ENCODE measurements around the gene BEST2. TPM values are rescaled to one million over a fixed set of nuclear protein-coding genes. Genes with fewer than 3 reads are reported as not detected.

The BEST2 gene
- total RNA-seq, 2 donors from 2014 or later, result not detected

DNA sequence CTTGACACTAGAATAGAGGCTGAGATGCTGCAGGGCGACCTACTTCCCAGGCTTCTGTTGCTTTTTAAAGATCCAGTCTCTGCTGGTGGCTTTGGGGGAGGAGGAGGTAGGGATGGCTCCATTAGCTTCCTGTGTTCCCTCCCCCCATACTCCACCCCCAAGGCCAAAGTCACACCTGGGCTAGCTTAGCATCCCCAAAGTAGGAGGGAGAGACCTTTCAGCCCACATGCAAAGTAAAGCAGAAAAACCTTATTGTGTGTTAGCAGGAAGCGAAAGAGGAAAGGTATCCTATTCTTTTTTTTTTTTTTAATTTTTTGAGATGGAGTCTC, 24.6 kb upstream of the BEST2 start:
- no peak for ATAC-seq
- DNase-seq, result no peak
- intact Hi-C loops (cut with DNase I), result no loop called here

GRCh38 chr19:12727745-12728433, 23.7 kb upstream of the BEST2 start:
- DNase-seq, result no peak
- no peak for ATAC-seq
- intact Hi-C loops (cut with DNase I), result no loop called here

DNA sequence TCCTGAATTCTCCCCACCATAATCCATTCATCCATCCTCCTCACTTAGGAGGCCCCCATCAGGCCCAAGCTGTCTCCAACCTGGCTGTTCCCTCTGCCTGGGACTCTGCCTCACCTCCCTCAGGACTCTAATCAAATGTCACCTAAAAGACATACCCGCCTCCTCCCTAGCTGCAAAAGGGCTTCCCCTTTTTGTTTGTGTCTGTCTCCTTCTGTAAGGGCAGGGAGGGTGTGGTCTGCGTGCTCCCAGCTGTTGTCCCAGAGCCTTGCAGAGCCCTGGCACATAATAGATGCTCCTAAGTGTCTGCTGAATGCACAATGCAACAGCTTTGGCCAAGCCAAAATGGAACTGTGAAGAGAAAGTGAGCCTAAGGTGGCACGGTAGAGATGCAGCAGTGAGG, 21.5 kb upstream of the BEST2 start:
- DNase-seq (no peak), ATAC-seq (no peak)
- intact Hi-C loops (cut with DNase I), result no loop called here

GRCh38 chr19:12731337-12731736, 20.3 kb upstream of the BEST2 start:
- ATAC-seq, result no peak
- DNase-seq, result no peak
- intact Hi-C loops (cut with DNase I), result no loop called here

DNA sequence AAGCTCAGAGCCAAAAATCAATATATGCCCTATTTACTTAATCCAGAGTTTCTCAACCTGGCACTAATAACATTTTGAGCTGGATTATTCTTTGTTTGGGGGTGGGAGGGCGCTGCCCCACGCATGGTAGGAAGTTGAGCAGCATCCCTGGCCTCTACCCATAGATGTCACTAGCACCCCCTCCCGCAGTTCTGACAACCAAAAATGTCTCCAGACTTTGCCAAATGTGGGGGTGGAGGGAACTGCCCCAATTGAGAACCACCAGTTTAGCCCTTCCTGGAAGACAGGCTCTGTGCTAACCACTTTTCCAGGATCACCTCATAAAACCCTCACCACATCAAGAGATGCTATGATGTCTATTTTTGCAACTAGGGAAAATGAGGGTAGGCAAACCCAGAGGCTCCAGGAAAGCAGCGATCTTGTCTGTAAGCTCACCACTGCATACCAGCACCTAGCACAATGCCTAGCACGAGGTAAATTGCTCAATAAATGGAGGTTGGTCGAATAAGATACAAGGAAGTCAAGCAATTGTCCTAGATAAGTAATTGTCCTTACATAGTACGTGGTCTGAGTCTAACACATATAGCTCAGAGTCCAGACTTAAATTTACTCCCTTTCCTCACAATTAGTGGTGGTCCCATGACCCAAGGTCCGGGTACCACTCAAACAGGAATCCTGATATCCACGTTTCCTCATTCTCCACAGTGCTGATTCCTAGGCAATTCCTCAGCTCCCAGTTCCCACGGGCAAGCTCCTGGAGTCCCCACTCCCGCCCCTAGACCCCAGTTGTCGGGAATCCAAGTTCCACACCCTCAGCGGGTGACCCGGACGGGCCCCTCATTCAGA, 18.0 kb upstream of the BEST2 start:
- no peak for ATAC-seq
- intact Hi-C loops (cut with DNase I), result no loop called here
- DNase-seq, result no peak

DNA sequence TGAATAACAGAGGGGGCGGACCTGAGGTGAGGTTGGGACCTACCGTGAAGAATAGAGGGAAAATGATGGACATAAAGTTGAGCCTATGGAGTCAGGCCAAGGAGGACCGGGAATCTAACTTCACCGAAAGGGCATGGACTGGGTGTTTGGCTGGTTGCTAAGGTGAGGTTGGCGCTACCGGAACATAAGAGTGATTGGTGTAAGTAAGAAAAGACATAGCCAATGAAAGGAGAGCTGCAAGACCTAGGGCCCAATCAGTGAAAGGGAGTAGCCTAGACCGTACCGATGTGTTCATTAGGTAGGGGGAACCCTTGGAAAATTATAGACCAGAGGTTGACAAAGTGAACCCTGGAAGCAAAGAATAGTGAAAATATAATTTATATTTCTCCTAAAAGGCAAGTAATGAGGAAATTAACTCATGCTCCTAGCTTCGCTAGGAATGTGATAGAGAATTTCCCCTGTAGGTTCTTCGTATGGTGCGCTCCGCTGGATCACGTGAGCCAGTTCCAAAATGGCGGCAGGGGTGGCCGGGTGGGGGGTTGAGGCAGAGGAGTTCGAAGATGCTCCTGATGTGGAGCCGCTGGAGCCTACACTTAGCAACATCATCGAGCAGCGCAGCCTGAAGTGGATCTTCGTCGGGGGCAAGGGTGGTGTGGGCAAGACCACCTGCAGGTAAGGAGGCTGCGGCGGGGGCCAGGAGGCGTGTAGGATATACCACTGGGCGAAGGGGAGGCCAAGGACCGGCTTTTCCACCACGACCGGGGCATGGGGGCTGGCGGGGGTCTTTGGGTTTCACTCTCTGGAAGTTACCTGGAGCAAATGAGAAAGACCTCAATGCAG, 14.4 kb upstream of the BEST2 start, which contains the start of gene GET3:
Gene GET3 (plus strand): TSS at position 503 of the 840 bp plus-strand sequence. CDS start 9 bp downstream, at position 512.
- DNase-seq (peak; percentile 81), ATAC-seq (peak; percentile 91 to 93)
- intact Hi-C loops (cut with DNase I), result no loop called here

GRCh38 chr19:12737835-12738351, 13.7 kb upstream of the BEST2 start:
- intact Hi-C loops (cut with DNase I), result no loop called here
- ATAC-seq, result no peak
- no peak for DNase-seq

DNA sequence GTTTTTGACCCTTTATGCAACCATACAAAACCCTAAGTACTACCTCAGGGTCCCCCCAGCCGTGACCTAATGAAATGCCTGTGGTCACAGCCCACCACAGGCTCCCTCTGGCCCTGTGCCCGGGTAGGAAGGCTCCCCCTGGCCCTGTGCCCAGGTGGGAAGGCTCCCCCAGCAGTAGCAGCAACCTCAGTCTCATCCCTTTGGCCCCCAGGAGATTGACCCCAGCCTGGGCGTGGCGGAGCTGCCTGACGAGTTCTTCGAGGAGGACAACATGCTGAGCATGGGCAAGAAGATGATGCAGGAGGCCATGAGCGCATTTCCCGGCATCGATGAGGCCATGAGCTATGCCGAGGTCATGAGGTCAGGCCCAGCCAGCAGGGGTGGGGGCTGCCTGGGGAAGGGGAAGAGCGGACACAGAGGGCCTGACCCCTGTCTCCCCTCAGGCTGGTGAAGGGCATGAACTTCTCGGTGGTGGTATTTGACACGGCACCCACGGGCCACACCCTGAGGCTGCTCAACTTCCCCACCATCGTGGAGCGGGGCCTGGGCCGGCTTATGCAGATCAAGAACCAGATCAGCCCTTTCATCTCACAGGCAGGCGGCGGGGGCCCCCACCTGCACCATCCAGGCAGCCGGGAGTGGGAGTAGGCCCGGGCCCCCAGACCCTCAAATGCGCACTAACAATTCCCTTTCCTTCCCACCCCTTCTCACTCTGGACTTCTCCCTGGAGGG, 6.3 kb upstream of the BEST2 start:
- DNase-seq, result no peak
- intact Hi-C loops (cut with DNase I), result no loop called here
- ATAC-seq, result no peak

GRCh38 chr19:12748489-12748888, 3.1 kb upstream of the BEST2 start:
- no peak for ATAC-seq
- intact Hi-C loops (cut with DNase I), result no loop called here

GRCh38 chr19:12749938-12750521, 1.6 kb upstream of the BEST2 start:
- ATAC-seq, result no peak
- no peak for DNase-seq
- intact Hi-C loops (cut with DNase I), result no loop called here

More at GRCh38 chr19:12748489-12748888, 3.1 kb upstream of the BEST2 start:
- DNase-seq, result no peak

- DNase-seq (no peak), ATAC-seq (no peak)
- intact Hi-C loops (cut with DNase I), result no loop called here
Measured at GRCh38 chr19:12750851-12751250, 740 bp upstream of the BEST2 start.

DNA sequence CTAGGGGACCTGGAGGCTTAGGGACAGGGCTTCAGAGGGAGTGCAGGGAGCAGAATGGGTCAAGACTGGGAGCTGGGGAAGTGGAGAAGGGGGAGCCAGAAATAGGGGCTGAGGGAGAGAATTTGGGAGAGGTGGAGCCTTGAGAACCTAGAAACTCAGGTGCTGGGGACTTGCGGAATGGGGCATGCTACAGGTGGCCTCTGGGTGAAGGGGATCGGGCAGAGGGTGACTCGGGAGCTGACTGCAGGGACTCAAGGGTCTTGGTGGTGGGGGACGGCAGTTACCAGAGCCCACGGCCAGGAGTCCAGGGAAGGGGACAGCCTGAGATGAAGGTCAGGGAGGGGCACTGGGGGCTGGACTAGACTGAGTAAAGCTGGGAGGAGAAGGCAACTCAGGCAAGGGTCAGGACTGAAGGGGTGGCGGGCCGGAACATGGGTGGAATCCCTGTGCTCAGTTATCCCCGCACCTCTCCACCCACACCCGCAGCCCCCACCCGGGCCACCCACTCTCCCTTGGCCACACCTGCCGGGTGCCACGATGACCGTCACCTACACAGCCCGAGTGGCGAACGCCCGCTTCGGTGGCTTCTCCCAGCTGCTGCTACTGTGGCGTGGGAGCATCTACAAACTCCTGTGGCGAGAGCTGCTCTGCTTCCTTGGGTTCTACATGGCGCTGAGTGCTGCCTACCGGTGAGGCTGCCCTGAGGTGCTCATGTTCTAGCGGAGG, 628 bp downstream of the BEST2 start:
- DNase-seq (no peak), ATAC-seq (no peak)
- intact Hi-C loops (cut with DNase I), result no loop called here

GRCh38 chr19:12754465-12755196, 3.0 kb downstream of the BEST2 start:
- DNase-seq (no peak), ATAC-seq (no peak)
- intact Hi-C loops (cut with DNase I), result no loop called here

DNA sequence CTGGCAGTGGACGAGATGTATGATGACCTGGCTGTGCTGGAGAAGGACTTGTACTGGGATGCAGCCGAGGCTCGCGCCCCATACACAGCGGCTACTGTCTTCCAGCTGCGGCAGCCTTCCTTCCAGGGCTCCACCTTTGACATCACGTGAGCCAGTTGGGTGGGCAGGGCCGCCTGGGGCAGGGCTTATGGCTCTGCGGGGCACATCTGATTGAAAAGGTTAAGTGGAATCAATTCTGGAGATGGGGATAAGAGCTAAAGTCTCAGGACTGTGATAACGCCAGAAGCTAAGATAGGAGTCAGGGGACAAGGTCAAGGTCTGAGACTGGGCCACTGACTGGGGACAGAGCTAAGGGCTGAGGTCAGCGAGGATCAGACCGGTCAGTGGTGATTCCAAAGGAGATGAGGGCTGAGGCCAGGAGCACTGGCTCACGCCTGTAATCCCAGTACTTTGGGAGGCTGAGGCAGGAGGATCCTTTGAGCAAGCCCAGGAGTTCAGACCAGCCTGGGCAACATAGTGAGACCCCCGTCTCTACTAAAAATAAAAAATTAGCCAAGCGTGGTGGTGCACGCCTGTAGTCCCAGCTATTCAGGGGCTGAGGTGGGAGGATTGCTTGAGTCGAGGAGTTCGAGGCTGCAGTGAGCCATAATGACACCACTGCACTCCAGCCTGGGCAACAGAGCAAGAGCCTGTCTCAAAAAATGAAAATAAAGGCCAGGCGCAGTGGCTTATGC, 4.7 kb downstream of the BEST2 start:
- no peak for ATAC-seq
- intact Hi-C loops (cut with DNase I), result no loop called here
- DNase-seq, result no peak

DNA sequence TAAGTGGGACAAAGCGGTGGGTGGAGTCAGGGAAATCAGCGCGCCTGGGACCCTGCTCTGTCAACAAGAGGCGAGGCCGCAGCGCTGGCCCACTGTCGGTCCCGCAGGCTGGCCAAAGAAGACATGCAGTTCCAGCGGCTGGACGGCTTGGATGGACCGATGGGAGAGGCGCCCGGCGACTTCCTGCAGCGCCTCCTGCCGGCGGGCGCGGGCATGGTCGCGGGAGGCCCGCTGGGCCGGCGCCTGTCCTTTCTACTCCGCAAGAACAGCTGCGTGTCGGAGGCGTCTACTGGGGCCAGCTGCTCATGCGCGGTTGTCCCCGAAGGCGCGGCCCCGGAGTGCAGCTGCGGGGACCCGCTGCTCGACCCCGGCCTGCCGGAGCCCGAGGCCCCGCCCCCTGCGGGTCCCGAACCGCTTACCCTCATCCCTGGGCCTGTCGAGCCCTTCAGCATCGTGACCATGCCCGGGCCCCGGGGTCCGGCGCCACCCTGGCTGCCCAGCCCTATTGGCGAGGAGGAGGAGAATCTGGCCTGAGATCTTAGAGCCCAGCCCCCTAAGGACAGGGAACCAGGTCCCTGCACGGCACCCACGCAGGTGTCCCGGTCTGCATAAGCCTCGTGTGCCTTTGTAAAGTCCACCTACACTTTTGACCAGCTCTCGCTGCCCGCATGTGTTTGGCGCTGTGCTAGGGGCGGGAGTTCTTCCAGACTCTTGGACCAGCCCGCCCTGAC, 6.1 kb downstream of the BEST2 start:
- DNase-seq (peak; percentile 79), ATAC-seq (peak; percentile 87 to 89)
- intact Hi-C loops (cut with DNase I), result no loop called here

GRCh38 chr19:12759686-12760085, 8.1 kb downstream of the BEST2 start:
- DNase-seq (no peak), ATAC-seq (no peak)
- intact Hi-C loops (cut with DNase I), result no loop called here
